ENCODE measurements around the gene EYS. TPM values are rescaled to one million over a fixed set of nuclear protein-coding genes. Genes with fewer than 3 reads are reported as not detected.

EYS gene
- 0.05 TPM in 1 of 2 replicates, not detected in the other for polyA plus RNA-seq (2012; rRNA removed)
- polyA plus RNA-seq (2012; cell fraction: cytosol; rRNA removed): 0.12 TPM in 1 of 2 replicates, not detected in the other
- not detected in 2 replicates for polyA plus RNA-seq (2012; cell fraction: nucleus; rRNA removed)

- no peaks in the 10 kb centered on the region for H3K79me2 ChIP-seq (ENCODE audit: insufficient read depth)
- no peak within 1 kb of the TSS for H2AFZ ChIP-seq (ENCODE audit: low read depth)
- no peaks in the 10 kb centered on the region for H3K9me2 ChIP-seq
- H3F3A ChIP-seq (replicated peaks; ENCODE audit: insufficient read depth): no peaks in the 10 kb centered on the region
- H3K4me2 ChIP-seq: no peak within 1 kb of the TSS
- no peak within 1 kb of the TSS for H3K4me3 ChIP-seq (ENCODE audit: low read depth in 2 of 2, low read length in 1 of 2)
- no peak within 1 kb of the TSS for H3K9ac ChIP-seq
- WGBS (ENCODE audit: low lambda C conversion rate): 49% methylated on average over 4 of the region's 4 CpGs
- CTCF ChIA-PET: no interaction called here
- peak within 1 kb of the TSS in 1 of 2 experiments; percentile 77; a peak in 2 of 4 replicates for H3K27ac ChIP-seq (ENCODE audit: low read depth in 2 of 2, low read length in 1 of 2)
- peak; percentile 7 for DNase-seq
- POLR2A ChIA-PET: no interaction called here
- no peaks in the 10 kb centered on the region for H3K36me3 ChIP-seq (replicated peaks in 1 of 2; ENCODE audit: control insufficient read depth in 1 of 2, insufficient read depth in 2 of 2, low read length in 1 of 2)
- H3K9me3 ChIP-seq: no peaks in the 10 kb centered on the region
- H3K27me3 ChIP-seq (ENCODE audit: insufficient read depth): no peaks in the 10 kb centered on the region
- TF ChIP-seq MXI1 (IDR thresholded peaks at IDR 0.05; ENCODE audit: low read depth, low read length): peak; percentile 11; the same call in 1 of the 2 replicates
- peak; percentile 31; the same call in 1 of the 2 replicates for TF ChIP-seq RFX5 (IDR thresholded peaks at IDR 0.05; ENCODE audit: low read length)
- TF ChIP-seq TCF12 (IDR thresholded peaks at IDR 0.05): no peak
- no peak for TF ChIP-seq IRF3 (IDR thresholded peaks at IDR 0.05; ENCODE audit: low read depth, low read length)
- TF ChIP-seq REST (IDR thresholded peaks at IDR 0.05; ENCODE audit: low read depth, low read length): no peak
- peak; percentile 39; the same call in 1 of the 2 replicates for TF ChIP-seq GATA2 (CRISPR knock-in tag; IDR thresholded peaks at IDR 0.05)
- H3K4me1 ChIP-seq (ENCODE audit: control insufficient read depth in 1 of 2, insufficient read depth in 2 of 2, low read depth in 1 of 2, low read length in 1 of 2): no peaks in the 10 kb centered on the region; a peak in 1 of 4 replicates
- no peaks in the 10 kb centered on the region for H4K20me1 ChIP-seq (ENCODE audit: insufficient read depth)
Measured at GRCh38 chr6:65707126-65707826, at the start of gene EYS. TSS of gene EYS (minus strand) at chr6:65707226. CDS start at chr6:65495410, 211,816 bp downstream.

- Histone ChIP-seq H3K4me3 (ENCODE audit: low read depth in 2 of 2, low read length in 1 of 2) (no peak overlapping the region), H3K27ac (ENCODE audit: low read depth in 2 of 2, low read length in 1 of 2) (no peak overlapping the region), H3K4me2 (no peak overlapping the region), H3F3A (replicated peaks; ENCODE audit: insufficient read depth) (no peaks in the 10 kb centered on the region), H3K4me1 (ENCODE audit: control insufficient read depth in 1 of 2, insufficient read depth in 2 of 2, low read depth in 1 of 2, low read length in 1 of 2) (no peaks in the 10 kb centered on the region), H3K27me3 (ENCODE audit: insufficient read depth) (no peaks in the 10 kb centered on the region), H3K9ac (no peak overlapping the region), H3K9me3 (no peaks in the 10 kb centered on the region), H3K9me2 (no peaks in the 10 kb centered on the region), H4K20me1 (ENCODE audit: insufficient read depth) (no peaks in the 10 kb centered on the region), H3K36me3 (replicated peaks in 1 of 2; ENCODE audit: control insufficient read depth in 1 of 2, insufficient read depth in 2 of 2, low read length in 1 of 2) (no peaks in the 10 kb centered on the region), H3K79me2 (ENCODE audit: insufficient read depth) (no peaks in the 10 kb centered on the region), H2AFZ (ENCODE audit: low read depth) (no peak overlapping the region)
- DNase-seq: no peak
- 0% methylated on average over 1 of the region's 4 CpGs for WGBS (ENCODE audit: low lambda C conversion rate)
- POLR2A ChIA-PET: no interaction called here
- CTCF ChIA-PET: no interaction called here
- TF ChIP-seq EZH2phosphoT487 (IDR thresholded peaks at IDR 0.05; ENCODE audit: borderline replicate concordance, low read depth): no peak
- TF ChIP-seq RFX5 (IDR thresholded peaks at IDR 0.05; ENCODE audit: low read length): no peak
- TF ChIP-seq FOXM1 (IDR thresholded peaks at IDR 0.05; ENCODE audit: low read depth): no peak
- no peak for TF ChIP-seq REST (IDR thresholded peaks at IDR 0.05; ENCODE audit: low read depth, low read length)
- TF ChIP-seq GABPA (IDR thresholded peaks at IDR 0.05; ENCODE audit: low read depth): no peak
- no peak for TF ChIP-seq MXI1 (IDR thresholded peaks at IDR 0.05; ENCODE audit: low read depth, low read length)
- TF ChIP-seq TEAD4 (IDR thresholded peaks at IDR 0.05; ENCODE audit: borderline replicate concordance, insufficient read depth): no peak
- TF ChIP-seq IRF3 (IDR thresholded peaks at IDR 0.05; ENCODE audit: low read depth, low read length): no peak
- no peak for TF ChIP-seq MEF2A (IDR thresholded peaks at IDR 0.05; ENCODE audit: borderline replicate concordance, low read depth)
- TF ChIP-seq RXRA (IDR thresholded peaks at IDR 0.05; ENCODE audit: borderline replicate concordance, low read depth): no peak
- TF ChIP-seq RAD21 (IDR thresholded peaks at IDR 0.05; ENCODE audit: low read length): no peak
- no peak for TF ChIP-seq POLR2AphosphoS5 (IDR thresholded peaks at IDR 0.05; ENCODE audit: low read depth, low read length)
- no peak for TF ChIP-seq ELF1 (IDR thresholded peaks at IDR 0.05)
- TF ChIP-seq SMC3 (IDR thresholded peaks at IDR 0.05; ENCODE audit: low read depth, low read length): no peak
- TF ChIP-seq RCOR1 (IDR thresholded peaks at IDR 0.05; ENCODE audit: low read length): no peak
Measured at GRCh38 chr6:65746302-65746701, 39.3 kb upstream of the EYS start.

Data from SK-N-SH (cell line).